Fibroblast of mammary gland (primary cell): ENCODE measurements around the gene KCNV2.

Experiments
- DNase-seq: peaks from one replicate; pipeline ENCODE4 v3.0.0-alpha.2; 2010; ENCODE audit warnings: low read depth
- H3K4me3 ChIP-seq: 2 replicates; pipeline ENCODE4 v1.5.1; 2011; ENCODE audit warnings: low read depth, mild to moderate bottlenecking, low read length, moderate library complexity; ENCODE audit not compliant: control insufficient read depth
- CTCF ChIP-seq: conservative IDR thresholded peaks from 2 replicates; pipeline ENCODE4 v1.5.1; 2011; ENCODE audit warnings: low read depth, low read length, inconsistent platforms; ENCODE audit not compliant: control insufficient read depth, insufficient read depth

Gene KCNV2

GRCh38 chr9:2717385-2717784 is at the start of gene KCNV2:
KCNV2 (plus strand) TSS chr9:2717510; CDS start chr9:2717740, 230 bp downstream.
- no peak for TF ChIP-seq CTCF
- no peak for DNase-seq

DNA sequence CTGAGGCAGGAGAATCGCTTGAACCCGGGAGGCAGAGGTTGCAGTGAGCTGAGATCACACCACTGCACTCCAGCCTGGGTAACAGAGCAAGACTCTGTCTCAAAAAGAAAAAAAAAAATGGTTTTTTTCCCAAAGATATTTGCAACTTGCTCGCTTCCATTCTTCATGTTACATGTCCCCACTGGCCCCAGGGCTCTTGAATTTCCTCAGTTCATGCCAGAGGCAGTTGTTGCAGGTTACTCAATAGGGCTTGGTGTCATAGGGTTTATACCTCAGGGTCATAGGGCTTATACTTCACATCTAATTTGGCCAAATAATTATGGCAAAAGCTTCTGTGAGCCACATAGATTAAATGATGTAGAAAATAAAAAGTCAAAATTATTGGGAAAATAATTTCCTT is 44.1 kb upstream of the KCNV2 start:
- no peak for DNase-seq
- no peak for TF ChIP-seq CTCF
- no peak overlapping the region for H3K4me3 ChIP-seq

More at GRCh38 chr9:2717385-2717784, at the start of gene KCNV2:
- H3K4me3 ChIP-seq, result no peak within 1 kb of the TSS

GRCh38 chr9:2674141-2674824 is 43.0 kb upstream of the KCNV2 start:
- TF ChIP-seq CTCF, result no peak
- DNase-seq, result no peak
- H3K4me3 ChIP-seq, result no peak overlapping the region

- no peak for DNase-seq
- no peak overlapping the region for H3K4me3 ChIP-seq
- TF ChIP-seq CTCF, result no peak
These were observed 41.5 kb upstream of the KCNV2 start for GRCh38 chr9:2675834-2676233.

DNA sequence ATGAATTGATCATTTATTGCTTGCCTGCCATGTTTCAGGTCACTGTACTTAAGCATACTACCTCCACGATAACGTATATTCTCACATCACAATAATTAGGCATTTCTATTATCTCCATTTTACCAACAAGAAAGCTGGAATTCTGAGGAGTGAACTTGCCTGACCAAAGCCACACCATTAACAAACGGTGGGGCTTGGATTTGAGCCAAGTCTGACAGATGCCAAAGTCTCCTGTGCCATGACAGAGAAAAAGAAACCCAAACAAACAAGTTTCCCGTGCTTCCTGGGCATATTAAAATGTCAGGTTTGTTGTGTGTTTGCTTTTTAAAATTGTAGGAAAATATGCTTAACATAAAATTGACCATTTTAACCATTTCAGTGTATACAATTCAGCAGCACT is 40.8 kb upstream of the KCNV2 start:
- H3K4me3 ChIP-seq, result no peak overlapping the region
- TF ChIP-seq CTCF, result no peak
- no peak for DNase-seq

GRCh38 chr9:2677915-2678889 is 39.1 kb upstream of the KCNV2 start:
- no peak for TF ChIP-seq CTCF
- no peak overlapping the region for H3K4me3 ChIP-seq

More at GRCh38 chr9:2677915-2678889, 39.1 kb upstream of the KCNV2 start:
- no peak for DNase-seq
